NCI-H128 (cell line): Measurements from ENCODE around the gene NDRG3.
A peak's percentile ranks its signal among the peaks of the same experiment; 100 is the strongest.
"Not testable (repeated sequence)": the region's sequence is repeated elsewhere in the genome, so short reads cannot be mapped to it uniquely, and the experiment has no call there.

Experiments
- DNase-seq: peaks from one replicate; lab custom pipeline; 2025; ENCODE audit not compliant: unreplicated experiment; lab: John Stamatoyannopoulos, UW

Gene NDRG3

DNA sequence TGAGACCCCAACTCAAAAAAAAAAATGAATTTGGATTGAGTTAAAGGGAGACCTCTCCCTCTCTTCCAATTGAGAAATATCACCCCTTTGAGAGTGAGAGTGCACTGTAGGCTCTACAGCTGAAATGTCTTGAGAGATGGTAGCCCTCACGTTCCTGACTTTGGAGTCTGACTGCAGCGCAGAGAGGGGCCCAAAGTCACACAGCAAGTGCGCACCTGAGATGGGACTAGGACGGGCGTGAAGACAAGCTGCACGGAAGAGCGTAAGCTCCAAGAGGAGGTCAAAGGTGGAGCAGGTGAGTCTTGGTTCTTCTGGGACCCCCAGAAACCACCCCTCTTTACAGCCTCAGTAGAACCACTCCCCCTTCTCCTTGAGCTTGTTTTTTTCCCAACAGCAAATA lies 100.5 kb downstream of the NDRG3 start:
- no peak for DNase-seq

DNA sequence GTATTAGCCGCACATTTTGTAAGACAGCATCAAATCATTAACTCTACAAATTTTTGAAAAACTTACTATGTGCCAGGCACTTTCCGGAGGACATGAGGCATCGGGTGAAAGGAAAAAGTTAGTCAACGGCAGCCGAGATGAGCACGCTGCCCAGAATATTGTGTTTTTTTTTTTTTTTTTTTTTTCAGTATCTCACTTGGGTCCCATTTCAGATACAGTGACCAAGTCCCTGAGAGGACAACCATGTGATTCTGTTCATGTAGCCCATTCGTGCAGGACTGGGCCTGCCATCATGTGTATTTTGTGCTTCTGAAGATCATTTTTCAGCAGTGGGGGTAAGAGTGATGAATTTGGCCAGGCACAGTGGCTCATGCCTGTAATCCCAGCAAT lies 101.2 kb downstream of the NDRG3 start:
- DNase-seq, result no peak

DNA sequence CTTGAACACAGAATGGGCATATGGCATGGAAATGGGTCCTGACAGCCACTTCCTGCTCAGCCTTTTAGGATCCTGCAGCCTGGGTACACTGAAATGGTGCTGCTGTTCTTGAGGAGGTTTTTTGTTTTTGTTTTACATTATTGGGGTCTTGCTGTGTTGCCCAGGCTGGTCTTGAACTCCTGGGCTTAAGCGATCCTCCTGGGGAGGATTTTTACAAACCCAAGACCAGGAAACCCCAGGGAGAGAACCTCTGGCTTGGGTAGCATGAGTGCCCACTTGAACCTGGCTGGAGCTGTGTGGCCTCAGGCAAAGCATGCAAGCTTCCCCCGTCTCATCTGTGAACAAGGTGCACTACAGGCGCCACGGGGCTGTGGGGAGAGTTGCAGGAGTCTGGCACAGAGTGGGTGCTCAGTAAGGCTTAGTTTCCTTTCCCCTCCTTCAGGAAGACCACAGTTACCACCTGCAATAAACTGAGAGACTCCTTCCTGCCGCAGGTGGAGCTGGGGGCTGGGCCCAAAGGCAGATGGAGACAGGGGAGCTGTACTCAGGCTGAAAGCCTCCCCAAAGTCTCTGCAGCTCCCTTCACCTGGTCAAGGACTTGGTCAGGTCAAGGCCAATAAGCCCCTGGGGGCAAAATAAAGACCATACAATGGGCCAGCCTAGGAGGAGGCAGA lies 101.7 kb downstream of the NDRG3 start:
- DNase-seq, result no peak

DNA sequence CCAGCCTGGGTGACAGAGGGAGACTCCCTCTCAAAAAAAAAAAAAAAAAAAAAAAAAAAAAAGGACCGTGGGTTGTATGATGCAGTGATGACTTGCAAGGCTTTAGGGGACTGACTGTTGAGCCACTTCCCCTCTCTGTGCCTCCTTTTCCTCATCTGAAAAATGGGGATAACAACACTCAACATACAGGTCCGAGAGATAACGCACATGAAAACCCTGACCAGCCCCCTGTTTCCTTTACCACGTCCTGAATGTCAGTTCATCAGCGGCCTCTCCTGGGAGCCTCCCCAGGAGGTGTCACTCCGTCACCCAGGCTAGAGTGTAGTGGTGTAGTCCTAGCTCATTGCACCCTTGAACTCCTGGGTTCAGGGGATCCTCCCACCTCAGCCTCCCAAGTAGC lies 103.8 kb downstream of the NDRG3 start:
- no peak for DNase-seq

DNA sequence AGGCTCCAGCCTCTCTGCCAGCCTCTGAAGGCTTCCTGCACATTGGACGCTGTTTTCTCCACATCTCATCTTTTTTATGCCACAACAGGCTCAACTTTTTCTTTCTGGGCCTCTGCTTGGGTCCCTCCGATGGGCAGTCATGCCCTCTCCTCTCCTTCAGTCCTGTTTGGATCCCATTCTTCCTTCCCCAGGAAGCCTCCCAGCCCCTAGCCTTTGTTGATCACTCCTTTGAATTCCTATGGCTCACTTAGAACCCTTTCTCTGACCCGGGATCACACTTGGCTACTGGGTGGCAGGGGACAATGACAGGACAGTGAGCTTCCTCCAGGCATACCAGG lies 104.4 kb downstream of the NDRG3 start:
- DNase-seq, result no peak

DNA sequence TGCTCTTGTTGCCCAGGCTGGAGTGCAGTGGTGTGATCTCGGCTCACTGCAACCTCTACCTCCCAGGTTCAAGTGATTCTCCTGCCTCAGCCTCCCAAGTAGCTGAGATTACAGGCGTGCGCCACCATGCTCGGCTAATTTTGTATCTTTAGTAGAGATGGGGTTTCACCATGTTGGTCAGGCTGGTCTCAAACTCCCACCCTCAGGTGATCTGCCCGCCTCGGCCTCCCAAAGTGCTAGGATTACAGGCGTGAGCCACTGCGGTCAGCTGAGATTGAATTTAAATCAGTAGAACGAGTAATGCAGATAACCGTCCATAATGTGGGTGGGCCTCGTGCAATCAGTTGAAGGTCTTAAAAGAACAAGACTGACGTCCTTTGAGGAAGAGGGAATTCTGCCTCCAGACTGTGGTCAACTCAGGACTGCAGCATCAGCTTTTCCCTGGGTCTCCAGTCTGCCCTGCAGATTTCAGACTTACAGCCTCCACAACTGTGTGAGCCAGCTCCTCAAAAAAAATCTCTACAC lies 107.0 kb downstream of the NDRG3 start:
- DNase-seq, result not testable (repeated sequence)

DNA sequence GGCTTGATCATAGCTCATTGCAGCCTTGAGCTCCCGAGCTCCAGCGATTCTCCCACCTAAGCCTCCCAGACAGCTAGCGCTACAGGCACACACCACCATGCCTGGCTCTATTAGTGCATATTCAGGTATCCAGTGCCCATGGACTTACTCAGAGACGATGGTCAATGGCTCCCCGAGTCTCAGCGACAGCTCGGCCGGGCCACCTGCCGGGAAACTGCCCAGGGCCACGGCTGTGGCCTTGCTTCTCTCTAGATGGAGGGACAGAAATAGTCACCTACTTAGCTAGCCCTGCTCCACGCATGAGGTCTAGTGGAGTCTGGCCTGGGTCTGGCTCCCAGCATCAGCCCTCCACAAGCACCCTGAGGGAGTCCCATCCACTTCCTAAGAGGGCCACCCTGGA lies 111.5 kb downstream of the NDRG3 start:
- no peak for DNase-seq

DNA sequence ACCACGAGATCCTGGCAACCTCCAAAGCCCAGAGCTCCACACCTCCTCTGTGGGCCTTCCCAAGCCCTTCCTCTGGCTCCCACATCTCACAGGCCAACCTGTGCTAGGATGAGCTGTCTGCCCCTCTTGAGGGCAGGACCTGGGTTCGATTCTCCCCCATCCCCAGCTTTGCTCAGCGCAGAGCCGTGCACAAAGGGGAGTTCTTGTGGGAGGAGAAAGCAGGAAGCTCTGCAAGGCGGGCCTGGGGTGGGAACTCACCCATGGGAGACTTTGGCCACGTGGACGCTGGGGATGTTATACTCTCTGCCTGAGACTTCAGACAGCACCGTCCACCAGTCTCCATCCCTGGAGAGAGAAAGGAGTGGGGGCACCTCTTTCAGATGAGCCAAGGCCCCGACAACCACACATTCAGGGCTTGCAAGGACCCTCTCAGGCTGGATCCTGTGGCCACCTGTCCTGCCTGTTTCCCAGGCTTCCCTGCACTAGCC lies 112.6 kb downstream of the NDRG3 start:
- no peak for DNase-seq

DNA sequence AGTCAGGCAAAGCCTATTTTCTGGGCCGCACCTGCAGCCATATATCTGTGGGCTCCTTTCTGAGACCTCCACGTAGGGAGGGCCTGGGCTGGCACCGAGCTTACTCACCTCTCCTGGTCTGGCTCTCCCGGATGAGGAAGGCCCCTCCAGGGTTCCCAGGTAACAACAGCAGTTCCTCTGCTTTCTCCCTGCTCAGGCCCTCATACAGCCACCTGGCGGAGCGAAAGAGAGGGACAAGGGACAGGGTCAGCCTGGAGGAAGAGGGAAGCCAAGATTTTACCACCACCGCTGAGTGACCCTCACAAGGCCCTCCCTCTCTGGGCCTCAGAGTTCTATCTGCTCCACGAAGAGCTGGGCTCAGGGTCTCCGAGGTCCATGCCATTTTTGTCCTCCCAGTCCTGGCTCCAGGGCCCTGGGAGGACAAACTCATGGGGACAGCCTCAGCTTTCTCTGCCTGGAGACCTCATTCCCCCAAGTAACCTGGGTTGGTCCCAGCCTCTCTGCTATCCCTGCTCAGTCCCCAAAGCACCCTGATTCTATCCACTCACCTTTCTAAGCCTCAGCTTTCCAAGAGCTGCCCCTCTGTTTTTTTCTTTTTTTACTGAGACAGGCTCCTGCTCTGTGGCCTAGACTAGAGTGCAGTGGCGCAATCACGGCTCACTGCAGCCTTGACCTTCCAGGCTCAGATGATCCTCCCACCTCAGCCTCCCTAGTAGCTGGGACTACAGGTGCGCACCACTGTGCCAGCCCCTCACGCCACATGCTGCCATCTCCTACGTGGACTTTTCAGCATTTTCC lies 113.2 kb downstream of the NDRG3 start:
- DNase-seq, result no peak

DNA sequence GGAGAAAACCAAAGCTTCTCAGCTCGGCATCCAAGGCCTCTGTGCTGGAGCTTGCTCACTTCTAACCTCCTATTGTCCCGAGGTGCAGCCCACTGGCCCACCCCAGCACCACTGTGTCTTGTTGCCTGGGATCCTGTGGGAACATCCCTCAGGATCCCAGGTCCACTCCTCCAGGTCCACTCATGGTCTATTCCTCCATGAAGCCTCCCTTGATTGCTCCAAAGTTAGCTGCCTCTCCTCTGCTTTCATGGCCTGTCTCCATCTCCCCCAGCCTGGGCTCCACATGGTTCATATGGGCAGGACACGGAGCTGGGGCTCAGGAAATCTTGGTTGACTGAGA lies 113.8 kb downstream of the NDRG3 start:
- no peak for DNase-seq

DNA sequence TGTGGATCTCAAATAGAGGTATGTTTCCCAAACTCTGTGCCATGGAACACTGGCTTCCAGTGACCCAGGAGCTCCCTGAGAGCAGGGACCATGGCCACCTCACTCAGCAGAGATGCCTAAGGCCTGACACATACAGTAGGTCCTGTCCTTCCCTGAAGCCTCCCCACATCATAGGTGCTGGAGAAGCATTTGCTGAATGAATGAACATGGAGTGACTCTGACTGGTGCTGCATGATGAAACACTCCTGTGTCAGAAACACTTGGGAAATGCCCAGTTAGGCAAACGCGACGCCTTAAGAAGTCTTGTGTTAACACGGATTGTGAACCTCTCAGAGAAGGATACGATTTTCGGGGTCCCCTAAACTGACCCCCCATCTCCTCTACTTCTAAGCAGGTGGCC lies 114.2 kb downstream of the NDRG3 start:
- no peak for DNase-seq

DNA sequence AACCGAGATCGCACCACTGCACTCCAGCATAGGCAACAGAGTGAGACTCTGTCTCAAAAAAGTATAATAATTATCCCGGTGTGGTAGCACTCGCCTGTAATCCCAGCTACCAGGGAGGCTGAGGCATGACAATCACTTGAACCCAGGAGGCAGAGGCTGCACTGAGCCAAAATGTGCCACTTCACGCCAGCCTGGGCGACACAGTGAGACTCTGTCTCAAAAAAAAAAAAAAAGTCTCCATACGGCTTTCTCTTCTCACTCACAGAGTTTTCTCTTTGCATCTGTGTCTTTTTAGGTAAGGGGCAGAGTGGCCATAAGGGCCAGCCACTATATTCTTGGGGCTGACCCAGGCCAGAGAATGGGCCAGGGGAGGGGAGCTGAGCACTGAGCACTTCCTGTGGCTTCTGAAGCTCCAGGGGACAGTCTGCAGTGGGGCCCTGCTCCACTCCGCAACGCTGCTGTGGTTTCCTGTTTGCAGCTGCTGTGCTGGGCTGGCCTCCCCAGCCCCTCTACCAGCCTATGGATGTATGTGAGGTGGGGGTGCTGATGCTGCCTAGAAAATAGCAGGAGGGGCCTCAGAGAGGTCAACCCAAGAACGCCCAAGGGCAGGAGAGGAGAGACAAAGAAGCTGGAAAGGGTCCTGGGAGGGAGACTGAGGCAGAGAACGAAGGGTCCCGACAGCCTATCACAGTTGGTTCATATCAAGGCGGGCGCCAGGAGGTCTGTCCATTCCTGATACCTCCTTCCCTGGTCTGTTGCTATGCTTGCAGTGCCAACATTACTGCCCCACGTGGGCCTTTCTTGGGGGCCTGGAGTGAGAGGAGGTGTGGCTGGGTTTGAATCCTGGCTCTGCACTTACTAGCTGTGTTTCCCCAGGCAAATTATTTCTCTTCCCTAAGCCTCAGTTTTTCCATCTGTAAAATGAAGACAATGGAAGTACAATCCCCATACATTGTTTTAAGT lies 115.9 kb downstream of the NDRG3 start:
- DNase-seq, result no peak

DNA sequence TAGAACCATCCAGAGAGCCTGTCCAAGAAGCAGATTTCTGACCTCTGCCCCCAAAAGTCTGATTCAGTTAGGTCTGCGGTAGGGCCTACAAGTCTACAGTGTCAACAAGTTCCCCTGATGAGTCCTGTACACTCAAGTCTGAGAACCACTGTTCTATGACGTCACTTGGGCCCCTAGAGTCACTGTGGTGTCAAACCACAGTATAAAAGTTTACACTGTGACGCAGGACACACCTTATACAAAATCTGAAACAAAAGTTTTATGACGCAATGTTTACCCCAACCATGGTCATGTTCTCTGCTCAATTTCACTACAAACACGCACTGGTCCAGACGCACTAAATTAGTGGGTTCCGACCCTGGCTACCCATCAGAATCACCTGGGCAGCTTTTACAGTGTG lies 117.8 kb downstream of the NDRG3 start:
- DNase-seq, result no peak

DNA sequence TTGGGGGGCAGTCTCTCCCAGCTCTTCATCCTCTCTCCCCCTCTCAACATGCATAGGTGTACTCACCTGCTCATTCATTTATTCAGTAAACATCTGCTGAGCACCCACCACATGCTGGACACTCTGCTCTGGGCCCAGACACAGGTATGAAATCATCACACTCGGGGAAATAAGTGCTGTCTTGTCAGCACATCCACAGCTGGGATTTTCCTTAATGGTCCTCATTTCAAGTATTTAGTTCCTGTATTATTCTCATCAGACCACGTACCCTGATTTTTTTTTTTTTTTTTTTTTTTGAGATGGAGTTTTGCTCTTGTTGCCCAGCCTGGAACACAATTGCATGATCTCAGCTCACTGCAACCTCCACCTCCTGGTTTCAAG lies 121.0 kb downstream of the NDRG3 start:
- no peak for DNase-seq

DNA sequence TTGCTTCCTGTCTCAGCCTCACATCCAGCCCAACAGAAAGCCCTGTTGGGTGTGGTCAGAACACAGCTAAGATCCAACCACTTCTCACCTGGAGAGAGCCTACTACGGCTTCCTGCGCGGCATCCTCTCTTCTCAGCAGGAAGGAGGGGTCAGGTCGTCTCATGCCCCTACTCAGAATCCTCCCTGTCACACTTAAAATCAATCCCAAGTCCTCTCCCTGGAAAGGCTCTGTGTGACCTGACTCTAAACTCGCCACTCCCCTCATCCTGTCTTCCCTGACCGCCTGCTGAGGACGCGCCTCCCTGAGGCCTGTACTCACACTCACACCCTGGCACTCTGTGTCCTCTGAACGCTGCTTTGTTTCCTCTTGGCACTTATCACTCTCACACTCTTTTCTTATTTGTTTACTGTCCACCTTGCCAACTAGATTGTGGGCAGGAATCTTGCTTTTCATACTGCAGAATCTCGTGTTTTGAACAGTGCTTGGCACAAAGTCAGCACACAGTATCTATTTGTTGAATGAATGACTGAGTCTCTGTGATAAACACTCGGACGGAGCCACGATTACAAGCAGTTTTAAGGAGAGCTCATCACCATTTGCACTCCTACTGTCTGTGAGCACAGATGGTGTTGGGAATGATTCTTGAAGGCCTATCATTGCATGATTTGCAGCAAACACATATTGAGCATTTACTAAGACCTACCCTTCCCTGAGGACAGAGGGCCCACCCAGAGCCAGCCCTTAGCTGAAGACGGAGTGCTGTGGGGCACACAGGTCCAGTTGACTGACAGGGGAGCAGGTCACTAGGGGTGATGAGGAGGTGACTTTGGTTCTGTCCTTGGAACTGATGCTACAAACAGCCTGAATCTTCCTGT lies 121.6 kb downstream of the NDRG3 start:
- no peak for DNase-seq

DNA sequence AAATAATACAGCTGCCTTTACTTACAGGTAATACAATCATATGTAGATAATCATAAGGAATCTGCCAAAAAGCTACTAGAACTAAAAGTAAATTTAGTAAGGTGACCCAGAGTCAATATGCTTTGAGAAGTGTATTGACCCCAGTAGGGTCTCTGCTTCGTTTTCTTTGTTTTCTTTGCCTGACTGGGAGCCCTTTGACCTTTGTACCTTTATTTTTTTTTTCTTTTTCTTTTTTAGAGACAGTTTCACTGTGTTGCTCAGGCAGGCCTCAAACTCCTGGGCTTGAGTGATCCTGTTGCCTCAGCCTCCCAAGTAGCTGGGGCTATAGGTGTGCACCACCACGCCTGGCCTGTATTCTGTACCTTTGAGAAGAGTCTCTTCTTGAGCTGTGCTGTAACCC lies 122.4 kb downstream of the NDRG3 start:
- DNase-seq, result no peak

DNA sequence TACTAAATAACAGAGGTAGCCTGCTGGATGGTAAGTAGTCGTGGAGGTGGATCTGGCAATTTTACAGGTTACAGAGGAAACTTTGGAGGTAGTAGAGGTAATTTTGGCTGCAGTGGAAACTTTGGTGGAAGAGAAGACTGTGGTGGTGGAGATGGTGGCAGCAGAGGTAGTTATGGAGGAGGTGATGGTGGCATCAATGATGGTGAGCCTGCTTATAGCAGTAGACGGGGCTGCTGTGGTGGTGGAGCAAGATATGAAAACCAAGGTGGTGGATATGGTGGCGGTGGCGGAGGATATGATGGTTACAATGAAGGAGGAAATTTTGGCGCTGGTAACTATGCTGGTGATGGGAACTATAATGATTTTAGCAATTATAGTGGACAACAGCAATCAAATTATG lies 125.0 kb downstream of the NDRG3 start:
- DNase-seq, result no peak

DNA sequence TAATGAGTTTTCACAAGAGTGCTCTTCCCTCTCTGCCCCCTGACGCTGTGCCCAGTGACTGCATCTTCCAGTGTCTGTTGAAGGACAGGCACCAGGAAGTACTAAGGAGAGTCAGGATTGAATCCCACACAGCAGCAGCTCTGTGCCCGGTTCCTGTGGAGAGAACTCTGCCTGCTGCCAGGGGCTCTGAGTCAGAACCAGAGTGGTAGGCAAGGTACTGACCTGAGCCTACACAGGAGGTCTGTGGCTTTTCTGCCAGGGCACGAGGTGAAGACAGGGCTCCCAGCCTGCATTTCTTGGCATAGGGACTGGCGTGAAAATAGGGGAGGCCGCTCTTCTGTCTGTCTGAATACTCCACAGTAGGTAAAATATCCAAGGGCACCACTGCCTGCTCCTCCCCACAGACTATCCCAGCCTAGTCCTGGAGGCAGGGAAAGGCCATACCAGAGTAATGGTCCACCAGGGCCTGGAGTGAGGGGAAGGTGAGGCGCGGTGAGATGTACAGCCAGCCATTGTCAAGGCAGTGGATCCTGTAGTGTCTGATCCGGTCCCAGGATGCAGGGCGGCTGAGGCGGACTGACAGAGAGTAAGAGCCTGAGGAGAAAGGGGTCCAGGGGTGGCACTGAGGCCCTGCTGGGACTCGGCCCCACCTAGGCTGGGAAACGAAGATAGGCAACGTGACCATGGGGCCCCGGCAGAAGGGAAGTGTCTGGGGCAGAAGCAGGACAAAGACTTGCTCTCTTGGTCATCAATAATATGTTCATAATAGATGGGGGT lies 130.9 kb downstream of the NDRG3 start:
- DNase-seq, result no peak

DNA sequence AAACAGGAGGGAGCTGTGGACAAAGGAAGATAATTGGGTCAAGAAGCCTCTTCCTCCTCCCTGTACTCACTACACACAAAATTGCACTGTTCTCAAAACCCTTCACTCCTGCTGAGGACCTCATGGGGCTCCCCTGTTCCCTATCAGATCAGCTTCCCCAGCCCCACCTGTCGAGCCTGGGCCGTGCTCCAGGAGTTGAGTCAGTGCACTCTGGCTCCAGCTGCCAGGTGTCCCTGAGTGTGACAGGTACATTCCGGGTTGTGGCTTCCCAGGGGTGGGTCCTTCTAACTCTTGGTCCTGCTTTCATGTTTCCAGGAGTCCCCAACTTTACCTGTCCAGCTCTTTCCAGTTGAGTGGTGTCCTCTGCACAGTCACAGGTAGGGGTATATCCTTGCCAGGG lies 131.9 kb downstream of the NDRG3 start:
- DNase-seq, result peak; percentile 53

DNA sequence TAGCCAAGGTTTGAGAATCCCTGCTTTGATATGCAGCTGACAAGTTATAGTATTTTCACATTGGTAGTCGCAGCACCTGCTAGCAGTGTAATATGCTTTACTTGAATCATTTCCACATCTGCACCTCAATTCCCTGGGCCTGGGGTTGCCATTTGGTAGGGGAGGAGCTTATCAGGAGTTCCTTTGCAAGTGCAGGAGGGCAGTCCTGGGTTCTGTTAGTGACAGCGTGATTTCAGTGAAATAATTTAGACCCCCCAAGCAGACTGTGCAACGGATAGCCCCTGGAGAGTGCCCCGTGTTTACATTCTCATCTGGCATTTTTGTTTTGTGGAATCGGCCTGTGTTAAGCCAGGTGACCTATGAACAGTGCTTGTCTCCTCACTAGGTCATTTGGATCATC lies 134.3 kb downstream of the NDRG3 start:
- no peak for DNase-seq
